CD4-positive, alpha-beta T cell treated with Interleukin-10 for 1 hour (primary cell): Measurements from ENCODE around the gene ETF1.

Experiments
- DNase-seq: peaks from one replicate; pipeline ENCODE4 v3.0.0-alpha.2; 2020

The ETF1 gene

GRCh38 chr5:138542956-138543729 lies at the start of gene ETF1:
TSS of gene ETF1 (minus strand) at chr5:138543236. CDS start at chr5:138542918, 318 bp downstream.
- DNase-seq = peak; percentile 100

GRCh38 chr5:138588013-138588788 lies 45.2 kb upstream of the ETF1 start:
- DNase-seq = no peak

GRCh38 chr5:138585157-138585556 lies 42.1 kb upstream of the ETF1 start:
- no peak for DNase-seq

- no peak for DNase-seq
Observed at GRCh38 chr5:138583984-138584637, 41.1 kb upstream of the ETF1 start.

- no peak for DNase-seq
Observed at GRCh38 chr5:138582959-138583358, 39.9 kb upstream of the ETF1 start.

GRCh38 chr5:138580777-138581176 lies 37.7 kb upstream of the ETF1 start:
- DNase-seq = no peak

- DNase-seq = no peak
Observed at GRCh38 chr5:138580001-138580400, 37.0 kb upstream of the ETF1 start.

GRCh38 chr5:138579517-138579863 lies 36.5 kb upstream of the ETF1 start:
- DNase-seq = no peak

- DNase-seq = no peak
Observed at GRCh38 chr5:138577452-138577851, 34.4 kb upstream of the ETF1 start.

- DNase-seq = peak; percentile 99
Observed at GRCh38 chr5:138575194-138576015, 32.4 kb upstream of the ETF1 start, which contains the start of gene HSPA9. TSS of gene HSPA9 (minus strand) at chr5:138575401. CDS start at chr5:138575318, 83 bp downstream.

- no peak for DNase-seq
Observed at GRCh38 chr5:138574744-138575193, 31.7 kb upstream of the ETF1 start.

GRCh38 chr5:138573949-138574670 lies 31.1 kb upstream of the ETF1 start:
- no peak for DNase-seq

GRCh38 chr5:138573223-138573622 lies 30.2 kb upstream of the ETF1 start:
- DNase-seq = no peak

GRCh38 chr5:138570871-138571270 lies 27.8 kb upstream of the ETF1 start:
- no peak for DNase-seq

GRCh38 chr5:138569782-138570181 lies 26.7 kb upstream of the ETF1 start:
- DNase-seq = no peak

GRCh38 chr5:138568061-138568824 lies 25.2 kb upstream of the ETF1 start:
- DNase-seq = no peak

GRCh38 chr5:138566792-138567191 lies 23.8 kb upstream of the ETF1 start:
- DNase-seq = no peak

GRCh38 chr5:138565100-138565821 lies 22.2 kb upstream of the ETF1 start:
- DNase-seq = peak; percentile 78

- DNase-seq = no peak
Observed at GRCh38 chr5:138564242-138564641, 21.2 kb upstream of the ETF1 start.

GRCh38 chr5:138563340-138564118 lies 20.5 kb upstream of the ETF1 start:
- DNase-seq = no peak
